IPS-NIHi7 (cell line): ENCODE data around the gene RBM44.
"Not testable (repeated sequence)": the region's sequence is repeated elsewhere in the genome, so short reads cannot be mapped to it uniquely, and the experiment has no call there.

ENCODE experiments used
- DNase-seq: peaks from one replicate; pipeline ENCODE4 v3.0.0; 2012; ENCODE audit warnings: mixed read lengths; ENCODE audit errors: extremely low spot score

RBM44 gene

DNA sequence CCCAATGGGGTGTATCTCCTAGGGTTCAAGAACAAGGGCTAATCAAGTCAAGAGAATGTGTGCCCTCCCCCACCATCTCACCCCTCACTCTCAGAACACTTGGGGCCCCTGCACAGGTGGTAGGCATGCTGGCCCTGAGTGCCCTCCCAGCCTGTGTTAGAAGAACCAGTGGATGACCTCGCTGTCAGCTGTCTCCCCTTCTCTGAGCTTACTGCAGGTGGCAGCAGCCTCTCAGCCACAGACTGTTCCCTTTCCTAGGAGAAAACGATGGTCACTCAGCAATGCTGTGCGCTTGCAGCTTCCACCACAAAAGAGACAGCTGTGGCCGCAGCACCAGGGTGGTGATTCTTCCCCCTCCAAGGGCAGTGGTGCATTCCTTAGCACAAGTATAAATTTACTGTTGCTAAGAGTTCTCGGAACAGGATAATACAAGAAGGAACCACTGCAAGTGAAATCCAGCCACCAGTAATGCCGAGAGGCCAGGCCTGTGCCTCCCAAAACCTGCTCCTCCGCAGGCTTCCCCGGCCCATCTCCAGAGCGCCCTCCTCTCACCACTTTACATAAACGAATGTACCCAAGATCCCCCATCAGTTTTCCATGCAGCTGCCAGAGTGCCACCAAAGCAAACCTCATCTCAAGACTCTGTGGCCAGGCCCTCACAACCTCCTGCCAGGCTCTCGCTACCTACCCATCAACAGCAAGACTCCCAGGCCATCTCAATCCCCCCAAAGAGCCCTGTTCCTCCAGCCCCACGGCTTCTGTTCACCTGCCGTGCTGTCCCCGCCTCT, 59.9 kb downstream of the RBM44 start:
- DNase-seq, result peak; percentile 89

DNA sequence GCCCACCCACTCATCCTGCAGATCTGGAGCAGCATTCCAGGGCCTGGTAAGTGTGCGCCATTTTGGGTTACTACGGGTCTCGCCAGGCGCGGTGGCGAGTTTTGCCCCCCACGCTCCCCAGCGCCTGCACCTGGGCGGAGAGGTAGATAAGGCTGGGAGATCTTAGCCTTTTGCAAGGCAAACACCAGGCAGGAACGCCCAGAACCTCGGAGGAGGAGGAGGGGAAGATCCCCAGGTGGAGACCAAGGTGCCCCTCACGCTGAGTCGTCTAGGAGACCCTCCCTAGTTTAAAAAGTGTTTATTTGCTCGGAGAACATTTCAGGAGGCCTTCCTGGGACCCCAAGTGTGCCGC, 60.5 kb downstream of the RBM44 start:
- DNase-seq, result peak; percentile 36

DNA sequence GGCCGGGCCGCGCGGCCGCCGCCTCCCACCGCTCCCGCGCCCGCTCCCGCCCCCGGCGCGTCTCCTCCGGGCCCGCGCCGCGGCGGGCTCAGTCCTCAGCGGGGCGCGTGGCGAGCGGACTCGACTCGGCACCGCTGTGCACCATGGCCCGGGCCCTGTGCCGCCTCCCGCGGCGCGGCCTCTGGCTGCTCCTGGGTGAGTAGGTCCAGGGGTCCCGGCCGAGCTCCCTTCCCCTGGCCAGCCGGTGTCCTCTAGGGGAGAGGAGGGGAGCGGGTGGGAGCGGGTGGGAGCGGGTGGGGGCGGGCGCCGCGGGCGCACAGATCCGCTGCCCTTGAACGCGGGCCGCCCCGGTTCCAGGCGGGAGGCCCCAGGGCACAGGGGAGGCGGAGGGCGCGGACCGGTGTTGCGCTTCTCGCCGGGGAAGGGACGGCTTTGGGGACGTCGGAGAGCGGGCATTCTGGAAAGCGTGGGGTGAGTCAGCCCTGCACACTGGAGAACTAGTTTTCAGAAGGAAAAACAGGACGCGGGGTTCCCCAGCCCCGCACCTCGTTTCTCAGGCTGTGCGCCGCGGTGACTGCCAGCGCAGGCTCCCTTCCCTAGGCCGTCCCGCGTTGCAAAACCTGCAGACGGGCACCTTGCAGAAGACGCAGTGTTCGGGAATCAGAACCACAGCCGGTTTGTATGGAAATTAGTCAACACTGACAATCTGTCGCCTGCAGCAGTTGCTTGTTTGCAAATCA, 61.1 kb downstream of the RBM44 start, which contains the start of gene RAMP1:
Gene RAMP1, plus strand, starts transcription at position 91 of the 740 bp plus-strand sequence. Its CDS starts 53 bp downstream, at position 144.
- peak; percentile 30 for DNase-seq

- DNase-seq, result no peak
Observed at GRCh38 chr2:237860273-237860935, 61.8 kb downstream of the RBM44 start.

DNA sequence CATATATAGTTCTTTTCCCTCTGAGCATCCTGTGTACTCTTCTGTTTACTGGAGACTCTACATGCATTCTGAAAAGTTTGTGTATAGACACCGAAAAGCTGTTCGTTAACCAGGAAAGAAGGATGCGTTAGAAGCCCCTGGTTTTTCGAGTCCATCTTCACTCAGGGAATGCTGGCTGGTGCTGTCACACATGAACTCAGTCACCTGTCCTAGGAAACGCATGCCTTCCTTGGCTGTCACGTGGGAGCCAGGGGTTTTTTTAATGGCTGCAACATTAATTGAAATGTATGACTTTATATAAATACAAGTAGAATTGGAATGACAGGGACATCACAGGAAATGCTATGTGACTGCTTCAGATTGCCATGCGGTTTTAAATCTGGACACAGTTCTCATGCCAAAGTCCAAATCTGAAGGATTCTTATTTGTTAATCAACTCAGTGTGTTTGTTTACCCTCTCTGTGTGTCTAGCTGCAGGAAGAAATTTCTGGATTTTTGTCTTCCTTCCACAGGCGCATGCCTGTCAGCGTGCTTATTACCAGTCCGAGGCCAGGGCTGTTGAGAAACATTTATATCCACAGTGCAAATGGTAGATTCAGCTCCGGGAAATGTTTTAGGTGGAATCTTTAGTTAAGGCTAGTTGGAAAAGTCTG, 63.4 kb downstream of the RBM44 start:
- no peak for DNase-seq

GRCh38 chr2:237862528-237862895, 63.9 kb downstream of the RBM44 start:
- DNase-seq, result no peak

DNA sequence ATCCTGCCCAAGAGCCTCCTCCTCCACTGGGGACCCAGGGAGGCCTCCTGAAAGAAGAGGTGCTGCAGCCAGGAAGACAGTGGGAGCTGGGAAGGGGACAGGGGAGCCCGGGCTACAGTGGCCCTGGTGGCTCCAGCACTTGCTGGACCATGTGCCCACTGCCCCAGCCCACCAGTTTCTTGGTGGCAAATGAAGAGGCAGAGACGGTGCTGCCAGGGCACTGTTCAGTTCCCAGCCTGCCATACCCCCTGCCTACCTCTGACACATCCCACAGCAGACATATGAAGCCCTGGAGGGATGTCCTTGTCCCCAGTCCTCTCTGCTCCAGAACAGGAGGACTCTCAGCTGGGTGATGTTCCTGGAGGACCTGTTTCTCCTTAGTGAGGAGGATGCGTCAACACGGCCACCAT, 64.5 kb downstream of the RBM44 start:
- no peak for DNase-seq

- DNase-seq, result no peak
Observed at GRCh38 chr2:237863689-237864443, 65.3 kb downstream of the RBM44 start.

DNA sequence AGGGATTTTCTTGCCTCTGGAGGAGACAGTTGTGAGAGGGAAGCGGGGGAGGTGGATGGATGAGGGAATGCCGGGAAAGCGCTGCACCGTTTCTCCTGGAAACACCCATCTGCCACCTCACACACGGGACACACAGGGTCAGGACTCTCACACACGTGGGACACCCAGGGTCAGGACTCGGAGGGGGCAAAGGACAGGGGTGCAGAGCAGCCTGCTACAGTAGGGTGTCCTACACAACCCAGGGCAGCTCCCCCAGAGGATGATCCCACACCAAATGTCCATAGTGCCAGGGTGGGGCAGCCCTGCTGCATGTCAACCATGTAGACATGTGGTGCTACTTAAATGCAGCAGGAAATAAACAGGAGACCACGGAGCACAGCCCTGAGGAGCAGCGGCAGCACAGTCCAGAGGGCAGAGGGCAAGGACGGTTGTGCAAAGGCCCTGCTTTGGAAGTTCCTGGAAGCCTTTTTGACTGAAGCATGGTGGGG, 65.9 kb downstream of the RBM44 start:
- DNase-seq, result no peak

- no peak for DNase-seq
Observed at GRCh38 chr2:237864940-237865622, 66.5 kb downstream of the RBM44 start.

GRCh38 chr2:237865623-237866041, 67.1 kb downstream of the RBM44 start:
- no peak for DNase-seq

DNA sequence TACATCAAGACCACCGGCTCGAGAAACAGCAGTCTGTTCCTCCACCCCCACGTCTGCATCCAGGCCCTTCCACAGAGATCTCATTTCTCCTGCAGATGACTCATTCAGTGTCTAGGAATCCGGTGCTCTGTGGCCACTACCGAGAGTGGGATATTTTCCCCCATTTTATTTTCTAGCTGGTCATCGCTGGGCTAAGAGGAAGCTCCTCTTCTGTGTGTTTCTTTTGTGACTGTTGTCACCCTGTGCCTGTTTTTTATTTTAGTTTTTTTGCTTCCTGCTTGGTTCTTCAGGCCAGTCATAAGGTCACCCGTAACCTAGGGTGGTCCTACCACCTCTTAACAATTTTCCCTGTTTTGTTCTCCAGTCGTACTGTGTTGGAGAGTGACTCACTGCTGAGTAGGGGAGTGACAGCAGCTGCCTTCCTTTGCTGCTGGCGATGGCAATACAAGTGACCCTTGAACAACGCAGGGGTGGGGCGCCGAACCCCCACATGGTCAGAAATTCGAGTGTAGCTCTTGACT, 67.6 kb downstream of the RBM44 start:
- no peak for DNase-seq

- DNase-seq, result no peak
Observed at GRCh38 chr2:237867465-237867864, 68.9 kb downstream of the RBM44 start.

- not testable (repeated sequence) for DNase-seq
Observed at GRCh38 chr2:237868074-237868473, 69.5 kb downstream of the RBM44 start.

- no peak for DNase-seq
Observed at GRCh38 chr2:237868631-237869342, 70.2 kb downstream of the RBM44 start.

DNA sequence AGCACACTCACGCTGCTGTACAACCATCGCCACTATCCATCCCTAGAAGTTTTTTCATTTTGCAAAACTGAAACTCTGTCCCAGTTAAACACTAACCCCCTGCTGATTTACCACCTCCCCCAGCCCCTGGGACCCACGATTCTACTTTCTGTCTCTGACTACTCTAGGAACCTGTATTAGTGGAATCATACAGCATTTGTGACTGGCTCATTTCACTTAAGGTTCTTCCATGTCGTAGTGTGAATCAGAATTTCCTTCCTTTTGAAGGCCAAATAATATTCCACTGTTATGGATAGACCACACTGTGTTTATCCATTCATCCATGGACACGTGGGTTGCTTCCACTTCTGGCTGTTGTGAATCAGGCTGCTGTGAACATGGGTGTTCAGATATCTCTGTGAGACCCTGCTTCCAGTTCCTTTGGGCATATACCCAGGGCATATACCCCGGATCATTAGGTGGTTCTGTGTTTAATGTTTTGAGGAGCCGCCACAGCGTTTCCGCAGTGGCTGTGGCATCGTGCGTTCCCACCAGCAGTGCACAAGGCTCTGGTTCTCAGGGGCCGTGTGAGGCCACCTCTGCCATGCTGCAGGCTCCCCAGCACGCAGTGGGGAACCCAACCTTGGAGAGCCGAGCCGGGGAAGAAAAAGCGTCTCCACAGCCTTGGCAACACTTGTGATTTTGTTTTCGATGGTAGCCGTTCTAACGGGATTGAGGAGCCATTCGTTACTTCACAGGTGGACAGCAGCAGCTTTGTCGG, 70.9 kb downstream of the RBM44 start:
- no peak for DNase-seq

GRCh38 chr2:237870126-237870525, 71.5 kb downstream of the RBM44 start:
- no peak for DNase-seq

DNA sequence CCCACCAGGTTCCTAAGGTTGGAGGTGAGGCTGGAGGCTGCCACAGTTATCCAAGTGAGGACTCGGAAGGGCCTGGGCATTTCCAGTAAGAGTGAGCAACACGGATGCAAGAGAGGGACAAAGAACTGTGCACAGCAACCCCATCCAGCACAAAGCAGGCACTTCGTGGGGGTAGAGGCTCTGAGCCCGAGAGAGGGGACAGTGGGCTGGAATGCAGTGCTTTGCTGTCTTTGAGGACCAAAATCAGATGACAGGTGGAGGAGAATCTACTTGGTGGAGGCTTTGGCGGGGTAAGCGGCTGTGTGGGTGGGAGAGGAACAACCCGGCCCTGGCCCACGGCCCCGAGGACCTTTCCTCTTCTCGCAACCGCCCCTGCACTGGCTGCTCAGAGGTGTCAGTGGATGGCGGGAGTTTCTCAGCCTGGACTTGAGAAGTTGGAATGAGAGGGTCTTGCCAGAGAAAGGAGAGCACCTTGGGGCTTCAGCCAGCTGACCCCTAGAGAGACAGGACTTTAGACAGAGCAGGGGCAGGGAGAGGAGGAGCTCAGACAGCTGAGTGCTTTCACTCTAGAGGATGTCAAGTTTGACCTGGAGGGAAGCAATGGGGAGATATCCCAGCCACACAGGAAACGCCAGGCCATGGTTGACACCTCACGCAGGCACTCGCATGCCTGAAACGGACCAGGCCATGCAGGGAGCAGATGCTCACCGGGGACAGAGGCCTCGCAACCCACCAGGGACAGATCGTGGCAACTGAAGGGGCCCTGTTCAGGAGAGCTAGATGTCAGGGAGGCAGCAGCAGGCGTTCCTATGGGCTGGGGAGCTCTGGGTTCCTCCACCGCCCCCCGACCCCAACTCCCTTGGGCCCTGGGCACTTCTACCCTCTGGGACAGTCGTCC, 72.4 kb downstream of the RBM44 start:
- DNase-seq, result no peak
